Cardiac septum (tissue), 1 donor: Measurements from ENCODE around the gene ASB3. TPM values are rescaled to one million over a fixed set of nuclear protein-coding genes. Genes with fewer than 3 reads are reported as not detected.
"Not testable (repeated sequence)": the region's sequence is repeated elsewhere in the genome, so short reads cannot be mapped to it uniquely, and the experiment has no call there.

ENCODE experiments used
- DNase-seq: peaks from one replicate; pipeline ENCODE4 v3.0.0-alpha.2; 2020; ENCODE audit warnings: low spot score
- intact Hi-C: fragments of 100-400 bp; cut with DNase I; formaldehyde crosslinking; loops from one replicate; pipeline ENCODE4 v1.14.0; 2022
- total RNA-seq: library from RNA; stranded (reverse); fragmentation: NEBNext Ultra II Directional; extraction: Animal tissue kit (Norgen Biotek cat#: 25700); gene quantifications from one replicate; pipeline ENCODE4 v1.2.1, GENCODE V29; 2021
- donor health status: DM: no; HTN: no; CAD: no.

The ASB3 gene
- total RNA-seq, 1 donor from 2014 or later: 9.2 TPM

DNA sequence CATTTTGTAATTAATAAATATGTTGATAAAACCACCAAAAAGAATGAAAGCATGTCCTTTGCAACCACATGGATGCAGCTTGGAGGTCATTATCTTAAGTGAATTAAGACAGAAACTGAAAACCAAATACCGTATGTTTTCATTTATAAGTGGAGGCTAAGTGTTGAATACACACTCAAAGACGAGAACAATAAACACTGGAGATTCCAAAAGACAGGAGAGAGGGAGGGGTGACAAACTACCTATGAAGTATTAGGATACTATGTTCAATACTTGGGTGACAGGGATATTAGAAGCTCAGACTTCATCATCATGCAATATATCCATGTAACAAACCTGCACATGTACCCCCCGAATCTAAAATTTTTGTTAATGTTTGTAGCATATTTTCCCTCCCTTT is 7.1 kb upstream of the ASB3 start:
- intact Hi-C loops: no loop called here
- DNase-seq: no peak

DNA sequence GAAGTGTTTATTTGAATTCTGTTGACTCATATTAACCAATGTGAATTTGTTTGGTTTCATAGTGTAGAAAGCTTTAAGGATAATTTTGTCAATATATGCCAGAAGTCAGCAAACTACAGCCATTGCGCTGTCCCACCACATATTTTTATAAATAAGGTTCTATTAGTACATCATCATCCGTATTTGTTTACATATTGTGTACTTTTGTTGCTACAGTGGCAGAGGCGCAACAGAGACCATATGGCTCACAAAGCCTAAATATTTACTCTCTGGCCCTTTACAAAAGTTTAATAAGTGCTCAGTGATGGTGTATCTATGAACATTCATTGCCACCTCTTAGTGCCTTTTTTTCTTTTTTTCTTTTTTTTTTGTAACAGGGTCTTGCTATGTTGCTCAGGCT is 6.5 kb upstream of the ASB3 start:
- DNase-seq: no peak
- intact Hi-C loops: no loop called here

DNA sequence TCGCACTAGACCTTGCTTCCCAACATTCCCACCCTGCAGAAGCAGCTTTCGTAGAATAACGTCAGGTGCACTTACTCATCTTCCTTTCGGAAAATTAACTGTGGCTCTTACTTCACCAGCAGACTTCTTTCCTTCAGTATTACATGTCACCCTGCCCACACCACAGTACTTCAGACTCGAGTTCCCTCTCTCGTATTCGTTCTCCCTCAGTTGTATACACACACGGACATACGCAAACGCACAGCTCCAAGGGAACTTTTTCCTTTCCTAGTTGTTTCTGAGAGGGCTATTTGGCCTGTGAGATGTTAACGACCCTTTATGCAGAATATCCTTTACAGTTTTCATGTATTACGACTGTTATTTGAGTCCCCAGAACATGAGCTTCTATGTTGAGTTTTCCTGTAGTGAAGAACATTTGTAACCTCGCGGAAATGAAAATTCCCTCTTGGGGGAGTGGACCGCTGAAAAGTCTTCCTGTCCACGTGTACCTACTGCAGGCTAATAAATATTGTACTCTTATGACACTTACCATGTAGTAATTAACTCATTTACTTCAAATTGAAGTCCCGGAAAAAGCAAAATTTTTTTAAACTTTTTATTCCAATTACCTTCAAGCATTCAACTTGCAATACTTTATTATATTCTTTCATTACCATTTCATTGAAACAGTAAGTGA is 999 bp upstream of the ASB3 start:
- intact Hi-C loops: loop anchor here (2.0 kb wide), 1 partner anchor 21 kb away; the partner anchor contains the start of gene CHAC2

DNA sequence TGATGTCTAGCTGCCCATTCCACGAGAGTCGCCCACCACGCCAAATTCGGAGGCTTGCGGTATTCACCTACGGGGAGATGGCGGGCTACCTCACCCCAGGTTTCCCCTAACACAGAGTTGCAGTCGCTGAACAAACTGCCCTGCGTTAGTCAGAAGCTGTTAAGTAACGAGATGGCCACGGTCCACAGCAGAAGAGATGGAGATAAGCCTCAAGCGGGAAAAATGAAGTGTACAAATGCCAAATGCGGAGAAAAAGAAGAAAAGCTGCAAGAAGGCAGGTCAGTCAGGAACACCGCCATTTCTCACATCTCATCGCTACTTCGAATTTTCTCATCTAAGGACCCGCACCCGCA is 425 bp downstream of the ASB3 start:
- DNase-seq: no peak
- intact Hi-C loops: loop anchor here (2.0 kb wide), 1 partner anchor 20 kb away; the partner anchor contains the start of gene CHAC2

More for the DNA sequence above, 999 bp upstream of the ASB3 start:
- DNase-seq: no peak

GRCh38 chr2:53785366-53785765 is 1.4 kb downstream of the ASB3 start:
- intact Hi-C loops: no loop called here
- no peak for DNase-seq

DNA sequence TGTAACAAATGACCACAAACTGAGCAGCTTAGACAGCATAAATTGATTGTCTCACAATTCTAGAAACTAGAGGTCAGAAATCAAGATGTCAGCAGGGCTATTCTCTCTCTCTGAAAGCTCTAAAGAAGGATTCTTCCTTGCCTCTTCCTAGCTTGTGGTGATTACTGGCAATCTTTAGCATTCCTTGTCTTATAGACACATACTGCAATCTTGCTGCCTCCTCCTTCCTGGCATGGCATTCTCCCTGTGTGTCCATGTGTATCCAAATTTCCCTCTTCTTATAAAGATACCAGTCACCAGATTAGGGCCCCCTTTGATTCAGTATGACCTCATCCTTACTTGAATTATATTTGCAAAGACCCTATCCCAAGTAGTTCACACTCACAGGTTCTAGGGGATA is 2.3 kb downstream of the ASB3 start:
- DNase-seq: no peak
- intact Hi-C loops: no loop called here

DNA sequence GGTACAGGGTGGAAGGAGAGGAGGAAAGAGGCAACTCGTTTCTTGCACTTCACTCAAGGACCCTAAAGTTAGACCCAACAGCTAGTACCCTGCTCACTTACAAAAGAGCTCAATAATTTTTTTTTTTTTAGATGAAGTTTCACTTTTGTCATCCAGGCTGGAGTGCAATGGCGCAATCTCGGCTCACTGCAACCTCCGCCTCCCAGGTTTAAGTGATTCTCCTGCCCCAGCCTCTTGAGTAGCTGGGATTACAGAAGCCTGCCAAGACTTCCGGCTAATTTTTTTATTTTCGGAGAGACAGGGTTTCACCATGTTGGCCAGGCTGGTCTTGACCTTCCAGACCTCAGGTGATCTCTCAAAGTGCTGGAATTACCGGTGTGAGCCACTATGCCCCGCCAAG is 4.1 kb downstream of the ASB3 start:
- intact Hi-C loops: no loop called here
- no peak for DNase-seq

DNA sequence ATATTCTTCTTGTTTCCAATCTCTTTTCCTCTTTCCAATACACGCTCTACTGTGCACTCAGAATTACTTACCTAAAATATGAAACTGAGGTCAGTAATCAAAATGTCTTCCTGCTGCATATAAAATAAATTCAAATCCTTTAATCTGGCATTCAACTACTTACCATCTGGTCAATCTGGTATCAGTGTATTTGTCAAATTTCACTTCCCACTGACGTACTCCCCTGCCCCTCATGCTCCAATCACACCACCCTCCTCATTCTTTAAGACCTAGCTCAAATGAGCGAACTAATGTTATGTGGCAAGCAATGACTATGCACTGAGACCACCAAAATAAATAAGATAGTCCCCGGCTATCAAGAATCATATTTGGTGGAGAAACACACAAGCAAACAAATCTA is 6.7 kb downstream of the ASB3 start:
- no peak for DNase-seq
- intact Hi-C loops: no loop called here

- intact Hi-C loops: no loop called here
- no peak for DNase-seq
Observed at GRCh38 chr2:53778536-53779162, 8.1 kb downstream of the ASB3 start.

DNA sequence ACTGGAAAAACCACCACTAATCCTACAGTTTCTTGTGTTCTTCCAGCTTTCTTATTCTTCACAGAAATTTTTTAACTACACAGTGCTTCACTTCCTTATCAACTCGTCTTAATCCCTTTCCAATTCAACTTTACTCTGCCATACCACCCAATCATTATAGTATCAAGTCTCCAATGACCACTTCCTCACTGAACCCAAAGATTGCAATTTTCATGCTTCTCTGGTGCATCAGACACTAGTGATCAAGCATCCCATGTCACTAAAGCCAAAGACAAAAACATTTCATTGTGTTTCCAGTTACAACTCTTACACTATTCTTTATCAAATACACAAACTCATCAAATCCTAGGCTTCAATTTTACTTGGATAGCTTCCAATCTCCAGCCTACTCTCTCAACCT is 9.6 kb downstream of the ASB3 start:
- no peak for DNase-seq
- intact Hi-C loops: no loop called here

DNA sequence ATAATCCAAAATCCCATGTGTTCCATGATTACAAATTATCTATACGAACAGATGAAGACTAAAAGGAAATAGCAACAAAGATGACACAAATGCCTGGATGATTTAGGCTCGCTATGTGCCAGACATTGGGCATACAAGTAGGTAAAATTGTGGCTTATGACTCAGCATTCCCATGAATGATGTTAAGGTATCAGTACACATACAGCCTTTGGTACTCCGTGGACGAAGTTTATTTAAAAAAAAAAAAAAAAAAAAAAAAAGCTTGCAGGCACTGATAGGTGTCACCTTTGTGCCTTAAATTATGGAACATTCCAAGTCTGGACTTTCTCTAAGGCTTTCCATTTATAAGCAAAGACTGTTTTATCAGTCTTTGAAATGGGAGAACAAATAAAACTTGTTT is 16.5 kb downstream of the ASB3 start:
- intact Hi-C loops: no loop called here
- DNase-seq: no peak

DNA sequence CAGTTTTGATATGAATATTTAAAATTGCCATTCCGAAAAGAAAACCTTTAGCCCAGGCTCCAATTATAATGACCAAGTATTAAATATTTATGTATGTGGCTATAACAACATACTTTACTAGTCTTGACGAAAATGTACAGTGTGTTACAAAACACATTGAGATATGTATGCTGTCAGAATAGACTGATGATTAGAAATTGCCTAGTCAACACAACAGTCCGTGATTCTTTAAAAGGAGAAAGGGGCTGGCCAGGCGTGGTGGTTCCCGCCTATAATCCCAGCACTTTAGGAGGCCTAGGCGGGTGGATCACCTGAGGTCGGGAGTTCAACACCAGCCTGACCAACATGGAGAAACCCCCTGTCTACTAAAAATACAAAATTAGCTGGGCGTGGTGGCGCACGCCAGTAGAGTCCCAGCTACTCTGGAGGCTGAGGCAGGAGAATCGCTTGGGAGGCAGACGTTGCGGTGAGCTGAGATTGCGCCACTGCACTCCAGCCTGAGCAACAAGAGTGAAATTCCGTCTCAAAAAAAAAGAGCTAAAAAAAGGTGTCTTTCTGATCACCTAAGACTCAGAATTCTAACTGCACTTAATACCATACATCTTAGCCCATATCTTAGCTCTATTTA is 17.3 kb downstream of the ASB3 start:
- DNase-seq: no peak
- intact Hi-C loops: no loop called here

- DNase-seq: no peak
- intact Hi-C loops: no loop called here
Observed at GRCh38 chr2:53768242-53768542, 18.6 kb downstream of the ASB3 start.

- DNase-seq: peak; percentile 91
- intact Hi-C loops: loop anchor here (2.0 kb wide), 1 partner anchor 19 kb away; the partner anchor contains the start of genes ASB3 and ERLEC1
Observed at GRCh38 chr2:53767405-53768241, 19.1 kb downstream of the ASB3 start, which contains the start of gene CHAC2. Gene CHAC2 (plus strand): TSS chr2:53767804. CDS start chr2:53767887, 83 bp downstream.

GRCh38 chr2:53765767-53766166 is 21.0 kb downstream of the ASB3 start:
- no peak for DNase-seq
- intact Hi-C loops: loop anchor here (2.0 kb wide), 1 partner anchor 21 kb away; the partner anchor contains the start of genes ASB3 and ERLEC1

DNA sequence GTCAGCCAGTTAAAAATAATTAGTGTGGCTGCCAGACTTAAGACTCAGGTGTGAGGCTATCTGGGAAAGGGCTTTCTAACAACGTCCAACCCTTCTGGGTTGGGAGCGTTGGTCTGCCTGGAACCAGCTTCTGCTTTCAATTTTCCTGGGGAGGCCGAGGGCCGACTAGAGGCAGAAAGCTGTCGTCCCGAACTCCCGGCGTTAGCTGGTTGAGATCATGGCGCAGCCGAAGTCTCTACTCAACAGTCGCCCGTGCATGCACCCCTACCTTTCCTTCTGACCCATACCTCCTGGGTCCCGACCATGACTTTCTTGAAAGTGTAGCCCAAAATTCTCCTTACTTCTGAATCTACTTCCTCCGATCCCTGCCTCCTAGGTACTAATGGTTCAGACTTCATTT is 29.5 kb downstream of the ASB3 start:
- DNase-seq, intact Hi-C loops: not testable (repeated sequence)

DNA sequence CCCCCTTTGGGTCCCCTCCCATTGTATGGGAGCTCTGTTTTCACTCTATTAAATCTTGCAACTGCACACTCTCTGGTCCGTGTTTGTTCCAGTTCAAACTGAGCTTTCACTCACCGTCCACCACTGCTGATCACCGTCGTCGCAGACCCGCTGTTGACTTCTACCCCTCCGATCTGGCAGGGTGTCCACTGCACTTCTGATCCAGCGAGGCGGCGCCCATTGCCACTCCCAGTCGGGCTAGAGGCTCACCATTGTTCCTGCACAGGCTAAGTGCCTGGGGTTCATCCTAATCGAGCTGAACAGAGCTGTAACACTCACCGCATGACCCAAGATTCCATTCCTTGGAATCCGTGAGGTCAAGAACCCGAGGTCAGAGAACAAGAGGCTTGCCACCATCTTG is 30.1 kb downstream of the ASB3 start:
- no peak for DNase-seq
- intact Hi-C loops: no loop called here

- intact Hi-C loops: no loop called here
- DNase-seq: no peak
Observed at GRCh38 chr2:53755121-53755520, 31.6 kb downstream of the ASB3 start.

DNA sequence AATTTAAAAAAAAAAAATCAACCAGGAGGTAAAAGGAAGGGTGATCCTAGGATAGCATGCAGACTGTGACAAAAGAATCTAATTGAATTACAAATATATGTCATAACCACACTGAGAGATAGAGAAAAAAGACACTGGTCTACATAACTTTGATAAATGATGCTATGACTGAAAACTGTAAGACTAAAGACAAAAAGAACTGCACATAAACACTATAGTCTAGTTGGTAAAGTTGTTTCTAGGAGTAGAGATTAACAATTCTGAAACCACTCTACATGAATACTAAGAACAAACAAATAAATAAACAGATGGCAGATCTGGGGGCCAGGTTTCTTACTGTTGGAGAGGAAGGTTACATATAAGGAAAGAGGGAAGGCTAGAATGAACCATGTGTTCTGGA is 33.7 kb downstream of the ASB3 start:
- intact Hi-C loops: no loop called here
- DNase-seq: no peak

GRCh38 chr2:53752385-53752784 is 34.4 kb downstream of the ASB3 start:
- intact Hi-C loops: no loop called here

More at GRCh38 chr2:53752385-53752784, 34.4 kb downstream of the ASB3 start:
- no peak for DNase-seq
